ENCODE results near the gene FBLN2. TPM values are rescaled to one million over a fixed set of nuclear protein-coding genes. Genes with fewer than 3 reads are reported as not detected.

Gene FBLN2
- total and polyA plus RNA-seq, 5 donors: 124 to 323 (median 257) TPM

GRCh38 chr3:13506239-13506638, 42.7 kb upstream of the FBLN2 start:
- no peak overlapping the region for H3K27ac ChIP-seq (ENCODE audit: low read length)
- intact Hi-C loops (cut with DNase I): loop anchor here in 2 of 4 donors (5.0 kb wide), 2 partner anchors 46 to 116 kb away; no protein-coding TSS in a partner anchor
- WGBS: 98% methylated on average over 1 of the region's 1 CpG
- no peaks in the 10 kb centered on the region for H3K27me3 ChIP-seq (ENCODE audit: control insufficient read depth, insufficient read depth)
- H3K9me3 ChIP-seq (ENCODE audit: control insufficient read depth, low read length): no peaks in the 10 kb centered on the region
- no peak for ATAC-seq
- H3K4me1 ChIP-seq (ENCODE audit: control insufficient read depth, insufficient read depth, low read length): no peaks in the 10 kb centered on the region
- H3K4me3 ChIP-seq (ENCODE audit: low read length): no peak overlapping the region
- DNase-seq: no peak

- peak in 2 of 3 donors; percentile 26 to 52 for DNase-seq
- WGBS: 68% methylated on average over 4 of the region's 4 CpGs
- Histone ChIP-seq H3K27ac (ENCODE audit: low read length) (no peak overlapping the region), H3K4me1 (ENCODE audit: control insufficient read depth, insufficient read depth, low read length) (no peaks in the 10 kb centered on the region), H3K9me3 (ENCODE audit: control insufficient read depth, low read length) (no peaks in the 10 kb centered on the region), H3K4me3 (ENCODE audit: low read length) (no peak overlapping the region), H3K27me3 (ENCODE audit: control insufficient read depth, insufficient read depth) (no peaks in the 10 kb centered on the region)
- no peak for ATAC-seq
- intact Hi-C loops (cut with DNase I): loop anchor here in 2 of 4 donors (5.0 kb wide), 2 partner anchors 46 to 116 kb away; no protein-coding TSS in a partner anchor
Observed at GRCh38 chr3:13506680-13507079, 42.2 kb upstream of the FBLN2 start.

GRCh38 chr3:13507247-13507569, 41.7 kb upstream of the FBLN2 start:
- no peak for DNase-seq
- Histone ChIP-seq H3K4me3 (ENCODE audit: low read length) (no peak overlapping the region), H3K9me3 (ENCODE audit: control insufficient read depth, low read length) (no peaks in the 10 kb centered on the region), H3K27me3 (ENCODE audit: control insufficient read depth, insufficient read depth) (no peaks in the 10 kb centered on the region), H3K27ac (ENCODE audit: low read length) (no peak overlapping the region), H3K4me1 (ENCODE audit: control insufficient read depth, insufficient read depth, low read length) (no peaks in the 10 kb centered on the region)
- ATAC-seq: no peak
- 66% methylated on average over 3 of the region's 3 CpGs for WGBS
- intact Hi-C loops (cut with DNase I): loop anchor here in 2 of 4 donors (5.0 kb wide), 2 partner anchors 45 to 115 kb away; no protein-coding TSS in a partner anchor

GRCh38 chr3:13507570-13508339, 41.2 kb upstream of the FBLN2 start:
- intact Hi-C loops (cut with DNase I): loop anchor here in 2 of 4 donors (5.0 kb wide), 2 partner anchors 45 to 115 kb away; no protein-coding TSS in a partner anchor
- Histone ChIP-seq H3K9me3 (ENCODE audit: control insufficient read depth, low read length) (no peaks in the 10 kb centered on the region), H3K27ac (ENCODE audit: low read length) (no peak overlapping the region), H3K27me3 (ENCODE audit: control insufficient read depth, insufficient read depth) (no peaks in the 10 kb centered on the region), H3K4me1 (ENCODE audit: control insufficient read depth, insufficient read depth, low read length) (no peaks in the 10 kb centered on the region), H3K4me3 (ENCODE audit: low read length) (no peak overlapping the region)
- DNase-seq (peak; percentile 54 to 77 (median 71)), ATAC-seq (peak; percentile 56 to 59)
- whole genome bisulfite sequencing: 47% methylated on average over 20 of the region's 20 CpGs

GRCh38 chr3:13508496-13508895, 40.4 kb upstream of the FBLN2 start:
- H3K4me3 ChIP-seq (ENCODE audit: low read length): no peak overlapping the region
- intact Hi-C loops (cut with DNase I): loop anchor here in 2 of 4 donors (5.0 kb wide), 2 partner anchors 44 to 114 kb away; no protein-coding TSS in a partner anchor
- H3K4me1 ChIP-seq (ENCODE audit: control insufficient read depth, insufficient read depth, low read length): no peaks in the 10 kb centered on the region
- H3K9me3 ChIP-seq (ENCODE audit: control insufficient read depth, low read length): no peaks in the 10 kb centered on the region
- H3K27ac ChIP-seq (ENCODE audit: low read length): no peak overlapping the region
- 94% methylated on average over 8 of the region's 8 CpGs for WGBS
- peak in 2 of 3 donors; percentile 34 to 53 for DNase-seq
- no peaks in the 10 kb centered on the region for H3K27me3 ChIP-seq (ENCODE audit: control insufficient read depth, insufficient read depth)
- no peak for ATAC-seq

GRCh38 chr3:13509059-13509815, 39.7 kb upstream of the FBLN2 start:
- ATAC-seq (no peak), DNase-seq (peak in 2 of 3 donors; percentile 32 to 43)
- H3K27me3 ChIP-seq (ENCODE audit: control insufficient read depth, insufficient read depth): no peaks in the 10 kb centered on the region
- H3K4me3 ChIP-seq (ENCODE audit: low read length): no peak overlapping the region
- WGBS: 90% methylated on average over 15 of the region's 15 CpGs
- no peak overlapping the region for H3K27ac ChIP-seq (ENCODE audit: low read length)
- no peaks in the 10 kb centered on the region for H3K9me3 ChIP-seq (ENCODE audit: control insufficient read depth, low read length)
- no peaks in the 10 kb centered on the region for H3K4me1 ChIP-seq (ENCODE audit: control insufficient read depth, insufficient read depth, low read length)
- intact Hi-C loops (cut with DNase I): loop anchor here in 2 of 4 donors (5.0 kb wide), 2 partner anchors 43 to 113 kb away; no protein-coding TSS in a partner anchor

GRCh38 chr3:13509816-13510192, 39.1 kb upstream of the FBLN2 start:
- H3K27ac ChIP-seq (ENCODE audit: low read length): no peak overlapping the region
- no peaks in the 10 kb centered on the region for H3K4me1 ChIP-seq (ENCODE audit: control insufficient read depth, insufficient read depth, low read length)
- ATAC-seq (no peak), DNase-seq (peak in 2 of 3 donors; percentile 20 to 32)
- 92% methylated on average over 8 of the region's 8 CpGs for WGBS
- H3K9me3 ChIP-seq (ENCODE audit: control insufficient read depth, low read length): no peaks in the 10 kb centered on the region
- intact Hi-C loops (cut with DNase I): loop anchor here in 2 of 4 donors (5.0 kb wide), 2 partner anchors 42 to 112 kb away; no protein-coding TSS in a partner anchor
- H3K27me3 ChIP-seq (ENCODE audit: control insufficient read depth, insufficient read depth): no peaks in the 10 kb centered on the region
- H3K4me3 ChIP-seq (ENCODE audit: low read length): no peak overlapping the region

GRCh38 chr3:13512451-13512850, 36.5 kb upstream of the FBLN2 start:
- ATAC-seq (no peak), DNase-seq (peak in 2 of 3 donors; percentile 25 to 42)
- Histone ChIP-seq H3K27ac (ENCODE audit: low read length) (no peak overlapping the region), H3K4me1 (ENCODE audit: control insufficient read depth, insufficient read depth, low read length) (peaks cover 3% of the 10 kb centered on the region), H3K9me3 (ENCODE audit: control insufficient read depth, low read length) (no peaks in the 10 kb centered on the region), H3K27me3 (ENCODE audit: control insufficient read depth, insufficient read depth) (no peaks in the 10 kb centered on the region), H3K4me3 (ENCODE audit: low read length) (no peak overlapping the region)
- 84% methylated on average over 7 of the region's 7 CpGs for WGBS
- intact Hi-C loops (cut with DNase I): no loop called here

GRCh38 chr3:13513051-13513912, 35.6 kb upstream of the FBLN2 start:
- H3K4me1 ChIP-seq (ENCODE audit: control insufficient read depth, insufficient read depth, low read length): peaks cover 10% of the 10 kb centered on the region
- no peak overlapping the region for H3K27ac ChIP-seq (ENCODE audit: low read length)

GRCh38 chr3:13513913-13514517, 34.9 kb upstream of the FBLN2 start:
- ATAC-seq: no peak
- peak in 1 of 3 donors; percentile 45 for DNase-seq

More at GRCh38 chr3:13513051-13513912, 35.6 kb upstream of the FBLN2 start:
- no peak for ATAC-seq
- intact Hi-C loops (cut with DNase I): no loop called here
- WGBS: 75% methylated on average over 20 of the region's 20 CpGs
- Histone ChIP-seq H3K9me3 (ENCODE audit: control insufficient read depth, low read length) (no peaks in the 10 kb centered on the region), H3K27me3 (ENCODE audit: control insufficient read depth, insufficient read depth) (no peaks in the 10 kb centered on the region), H3K4me3 (ENCODE audit: low read length) (no peak overlapping the region)
- peak in 2 of 3 donors; percentile 55 to 62 for DNase-seq

More at GRCh38 chr3:13513913-13514517, 34.9 kb upstream of the FBLN2 start:
- Histone ChIP-seq H3K9me3 (ENCODE audit: control insufficient read depth, low read length) (no peaks in the 10 kb centered on the region), H3K27ac (ENCODE audit: low read length) (no peak overlapping the region), H3K4me1 (ENCODE audit: control insufficient read depth, insufficient read depth, low read length) (peaks cover 11% of the 10 kb centered on the region), H3K4me3 (ENCODE audit: low read length) (no peak overlapping the region), H3K27me3 (ENCODE audit: control insufficient read depth, insufficient read depth) (no peaks in the 10 kb centered on the region)
- intact Hi-C loops (cut with DNase I): no loop called here
- 78% methylated on average over 10 of the region's 10 CpGs for WGBS

Data from right cardiac atrium (tissue), 5 donors.